NCI-H146 treated with DMSO at 0.1 percent for 48 hours (cell line): ENCODE measurements around the gene GLCE.
"Not testable (repeated sequence)": the region's sequence is repeated elsewhere in the genome, so short reads cannot be mapped to it uniquely, and the experiment has no call there.

ENCODE experiments used
- DNase-seq: peaks from one replicate; lab custom pipeline; 2025; ENCODE audit not compliant: unreplicated experiment; lab: John Stamatoyannopoulos, UW

Gene GLCE

GRCh38 chr15:69134791-69135190, 25.6 kb upstream of the GLCE start:
- DNase-seq: no peak

- no peak for DNase-seq
Measured at GRCh38 chr15:69135499-69135898, 24.9 kb upstream of the GLCE start.

GRCh38 chr15:69138963-69139362, 21.5 kb upstream of the GLCE start:
- no peak for DNase-seq

GRCh38 chr15:69140306-69140705, 20.1 kb upstream of the GLCE start:
- no peak for DNase-seq

GRCh38 chr15:69141286-69141701, 19.1 kb upstream of the GLCE start:
- DNase-seq: peak; percentile 18

GRCh38 chr15:69141833-69142232, 18.6 kb upstream of the GLCE start:
- DNase-seq: no peak

GRCh38 chr15:69143756-69144436, 16.5 kb upstream of the GLCE start:
- DNase-seq: peak; percentile 72

GRCh38 chr15:69144530-69144929, 15.9 kb upstream of the GLCE start:
- DNase-seq: no peak

- no peak for DNase-seq
Measured at GRCh38 chr15:69145149-69145693, 15.2 kb upstream of the GLCE start.

- no peak for DNase-seq
Measured at GRCh38 chr15:69145694-69146492, 14.5 kb upstream of the GLCE start.

- DNase-seq: no peak
Measured at GRCh38 chr15:69146724-69147435, 13.6 kb upstream of the GLCE start.

- no peak for DNase-seq
Measured at GRCh38 chr15:69148465-69148864, 12.0 kb upstream of the GLCE start.

GRCh38 chr15:69149163-69149562, 11.3 kb upstream of the GLCE start:
- DNase-seq: no peak

GRCh38 chr15:69149803-69150202, 10.6 kb upstream of the GLCE start:
- DNase-seq: no peak

- no peak for DNase-seq
Measured at GRCh38 chr15:69150336-69150735, 10.1 kb upstream of the GLCE start.

GRCh38 chr15:69150841-69151240, 9.6 kb upstream of the GLCE start:
- no peak for DNase-seq

GRCh38 chr15:69153046-69153445, 7.4 kb upstream of the GLCE start:
- no peak for DNase-seq

- not testable (repeated sequence) for DNase-seq
Measured at GRCh38 chr15:69153587-69153986, 6.8 kb upstream of the GLCE start.

- no peak for DNase-seq
Measured at GRCh38 chr15:69154078-69154477, 6.4 kb upstream of the GLCE start.

- DNase-seq: no peak
Measured at GRCh38 chr15:69154684-69155083, 5.8 kb upstream of the GLCE start.

GRCh38 chr15:69156736-69157381, 3.6 kb upstream of the GLCE start:
- DNase-seq: no peak
